SH-SY5Y (cell line): ENCODE measurements around the gene TMEM201.

Experiments used
- GATA2 ChIP-seq: IDR thresholded peaks from 2 replicates; pipeline ENCODE4 v1.6.1; 2011; ENCODE audit warnings: mild to moderate bottlenecking, low read depth, low read length
- GATA3 ChIP-seq: IDR thresholded peaks from 2 replicates; pipeline ENCODE4 v1.6.1; 2011; ENCODE audit warnings: low read depth, mild to moderate bottlenecking, low read length, moderate library complexity

DNA sequence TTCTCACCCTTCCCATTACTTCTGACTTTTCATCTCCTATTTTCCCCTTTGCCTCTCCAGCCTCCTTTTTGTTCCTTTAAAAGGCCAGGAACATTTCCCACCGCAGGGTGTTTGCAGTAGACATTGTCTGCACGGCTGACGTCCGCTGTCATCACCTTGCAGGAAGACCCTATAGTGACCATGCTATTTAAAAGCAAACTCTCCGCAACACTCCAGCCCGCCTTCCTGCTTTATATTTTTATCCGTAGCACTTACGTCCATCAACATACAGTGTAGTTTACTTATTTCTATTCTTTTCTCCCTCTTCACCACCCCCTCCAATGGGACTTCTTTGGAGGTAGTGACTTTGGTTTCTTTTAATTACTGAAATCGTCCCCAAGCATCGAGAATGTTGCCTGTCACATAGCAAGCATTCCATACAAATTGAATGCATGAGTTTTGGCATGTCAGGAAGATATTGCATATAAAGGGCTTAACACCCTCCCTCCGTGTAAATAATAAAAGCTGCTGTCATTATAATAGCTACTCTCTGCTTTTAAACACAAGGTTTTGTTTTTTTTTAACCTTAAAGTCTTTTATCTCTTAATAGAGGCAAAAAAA lies 29.7 kb upstream of the TMEM201 start:
- TF ChIP-seq GATA2 (no peak), GATA3 (no peak)
